GM12878 (cell line): Measurements from ENCODE around the gene SBF2.

Experiments
- CHD2 ChIP-seq: IDR thresholded peaks from 2 replicates; pipeline ENCODE4 v1.6.1; 2011; ENCODE audit warnings: low read depth, low read length, improper control_type of control experiment, borderline replicate concordance
- CTCF ChIP-seq, 3 experiments: IDR thresholded peaks in 2 of 3; conservative IDR thresholded peaks in 1 of 3; 2 replicates each; pipeline ENCODE4 v1.5.1; 2011; ENCODE audit warnings: low read depth in 3 of 3, low read length in 3 of 3, mild to moderate bottlenecking in 3 of 3, control low read depth in 2 of 3, moderate library complexity in 2 of 3, inconsistent platforms in 1 of 3, mixed read lengths in 1 of 3; ENCODE audit not compliant: control insufficient read depth in 2 of 3, insufficient read depth in 1 of 3; ENCODE audit errors: extremely low read depth in 1 of 3
- EZH2 ChIP-seq: IDR thresholded peaks from 2 replicates; pipeline ENCODE4 v1.6.1; 2012; ENCODE audit warnings: low read depth, mild to moderate bottlenecking, control low read depth, inconsistent platforms, low read length, borderline replicate concordance; ENCODE audit not compliant: control insufficient read depth
- GABPA ChIP-seq: IDR thresholded peaks from 2 replicates; pipeline ENCODE4 v1.6.1; 2014; ENCODE audit warnings: antibody characterized with exemption, low read depth, mild to moderate bottlenecking, inconsistent platforms
- IKZF1 ChIP-seq: fragments of 450-650 bp; conservative IDR thresholded peaks from 2 replicates; pipeline ENCODE4 v1.6.1; 2017; ENCODE audit warnings: antibody characterized with exemption, mild to moderate bottlenecking
- PAX5 ChIP-seq: IDR thresholded peaks from 2 replicates; pipeline ENCODE4 v1.6.1; 2011; ENCODE audit warnings: low read depth, low read length, borderline replicate concordance
- RBBP5 ChIP-seq: fragments of 200-600 bp; sonication (generic); conservative IDR thresholded peaks from 2 replicates; pipeline ENCODE4 v1.6.1; 2016
- RCOR1 ChIP-seq: conservative IDR thresholded peaks from 2 replicates; pipeline ENCODE4 v1.6.1; 2012; ENCODE audit warnings: low read depth, low read length, improper control_type of control experiment
- RELB ChIP-seq: fragments of 450-650 bp; IDR thresholded peaks from 2 replicates; pipeline ENCODE4 v1.6.1; 2017; ENCODE audit warnings: low read depth, mild to moderate bottlenecking, moderate library complexity
- SMC3 ChIP-seq: IDR thresholded peaks from 2 replicates; pipeline ENCODE4 v1.6.1; 2011; ENCODE audit warnings: low read length, improper control_type of control experiment, borderline replicate concordance
- YY1 ChIP-seq: IDR thresholded peaks from 2 replicates; pipeline ENCODE4 v1.6.1; 2011; ENCODE audit warnings: low read depth, mild to moderate bottlenecking, low read length

GRCh38 chr11:10076458-10077141 is 217.4 kb downstream of the SBF2 start:
- TF ChIP-seq CTCF (IDR thresholded peaks at IDR 0.05 in 2 of 3, conservative IDR thresholded peaks at IDR 0.05 in 1 of 3; ENCODE audit: control insufficient read depth in 2 of 3, extremely low read depth in 1 of 3, insufficient read depth in 1 of 3, low read depth in 3 of 3, low read length in 3 of 3) (peak; percentile 75 to 89 (median 82)), EZH2 (no peak), GABPA (no peak), RBBP5 (no peak), YY1 (0 out of 2 replicates have a peak, but pooled peaks have one; percentile 22), SMC3 (peak; percentile 68), PAX5 (no peak), IKZF1 (no peak), RCOR1 (no peak), RELB (no peak), CHD2 (no peak)
